Left lung (tissue), 10 donors: Measurements from ENCODE around the gene ANXA1. TPM values are rescaled to one million over a fixed set of nuclear protein-coding genes. Genes with fewer than 3 reads are reported as not detected.

Experiments used
- ATAC-seq: fragments of 200-7000 bp; cut with Tn5 transposase; one replicate; pipeline ENCODE4 v1.9.1; 2020; ENCODE audit warnings: moderate library complexity
- DNase-seq, 4 donors: peaks; one replicate each; pipeline ENCODE4 v3.0.0-alpha.2; 2013 to 2020
- H3K27ac ChIP-seq, 2 donors: fragments of 200-600 bp; sonication (generic) in 1 of 2; one replicate each; pipeline versions ENCODE4 v1.5.0 to v1.8.0; 2020 to 2021
- H3K27me3 ChIP-seq, 2 donors: fragments of 200-600 bp; sonication (generic) in 1 of 2; one replicate each; pipeline versions ENCODE4 v1.5.0 to v1.8.0; 2020 to 2021
- H3K36me3 ChIP-seq, 2 donors: fragments of 200-600 bp; sonication (generic) in 1 of 2; one replicate each; pipeline versions ENCODE4 v1.5.0 to v1.8.0; 2020 to 2021
- H3K4me1 ChIP-seq, 2 donors: fragments of 200-600 bp; one replicate each; pipeline ENCODE4 v1.8.0; 2021
- H3K4me3 ChIP-seq, 2 donors: fragments of 200-600 bp; sonication (generic) in 1 of 2; one replicate each; pipeline versions ENCODE4 v1.5.0 to v1.8.0; 2020 to 2021; ENCODE audit warnings: mild to moderate bottlenecking in 1 of 2
- H3K9me3 ChIP-seq, 2 donors: fragments of 200-600 bp; sonication (generic) in 1 of 2; one replicate each; pipeline versions ENCODE4 v1.5.0 to v1.8.0; 2020 to 2021
- intact Hi-C, 2 donors: fragments of 100-400 bp; cut with DNase I; formaldehyde crosslinking; loops; one replicate each; pipeline versions ENCODE4 v1.11.2 to v1.14.2; 2022
- polyA plus RNA-seq, 6 donors: library from polyadenylated mRNA; unstranded; fragments of 120-200 nt; gene quantifications; one replicate each; pipeline ENCODE4 v1.2.1, GENCODE V29; 2013; ENCODE audit not compliant: insufficient read length in 6 of 6
- total RNA-seq, 2 donors: library from RNA; stranded (reverse); fragmentation: NEBNext Ultra II Directional; extraction: Animal tissue kit (Norgen Biotek cat#: 25700); gene quantifications; one replicate each; pipeline ENCODE4 v1.2.1, GENCODE V29; 2021
- TF ChIP-seq, protein P1 (sequence below), 2 donors: fragments of 200-600 bp; sonication (generic) in 1 of 2; IDR thresholded peaks; one replicate each; pipeline versions ENCODE4 v1.5.0 to v1.8.0; 2021; ENCODE audit warnings: antibody characterized with exemption in 2 of 2
- donor health status: DM: no; HTN: yes; CAD: no.
- donor health status: DM: no; HTN: no; CAD: no.

Gene ANXA1
- total and polyA plus RNA-seq, 8 donors = 63.2 to 563 (median 96.0) TPM

DNA sequence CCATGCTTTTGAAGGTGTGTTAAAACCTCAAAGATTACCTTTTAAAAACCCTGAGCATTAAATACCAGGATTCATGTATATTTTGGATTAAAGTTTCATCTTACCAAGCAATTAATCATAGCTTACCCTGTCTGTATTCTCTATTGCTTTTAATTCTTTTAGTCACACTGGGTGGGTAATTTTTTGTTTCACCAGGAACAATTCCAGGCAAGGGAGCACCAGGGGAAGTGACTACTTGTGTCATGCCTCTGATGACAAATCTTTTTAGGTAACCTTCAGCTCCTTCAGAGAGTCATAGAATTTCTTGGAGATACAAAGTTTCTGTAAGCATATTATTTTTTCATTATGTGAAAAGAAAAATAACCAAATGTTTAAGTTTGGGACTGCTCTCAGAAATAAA, 33.4 kb upstream of the ANXA1 start:
- DNase-seq = no peak
- Histone ChIP-seq H3K4me1 (no peaks in the 10 kb centered on the region), H3K36me3 (no peaks in the 10 kb centered on the region), H3K27me3 (no peaks in the 10 kb centered on the region), H3K4me3 (no peak overlapping the region), H3K9me3 (no peaks in the 10 kb centered on the region), H3K27ac (no peak overlapping the region)
- intact Hi-C loops = no loop called here
- no peak for ATAC-seq
- TF ChIP-seq, protein P1, sequence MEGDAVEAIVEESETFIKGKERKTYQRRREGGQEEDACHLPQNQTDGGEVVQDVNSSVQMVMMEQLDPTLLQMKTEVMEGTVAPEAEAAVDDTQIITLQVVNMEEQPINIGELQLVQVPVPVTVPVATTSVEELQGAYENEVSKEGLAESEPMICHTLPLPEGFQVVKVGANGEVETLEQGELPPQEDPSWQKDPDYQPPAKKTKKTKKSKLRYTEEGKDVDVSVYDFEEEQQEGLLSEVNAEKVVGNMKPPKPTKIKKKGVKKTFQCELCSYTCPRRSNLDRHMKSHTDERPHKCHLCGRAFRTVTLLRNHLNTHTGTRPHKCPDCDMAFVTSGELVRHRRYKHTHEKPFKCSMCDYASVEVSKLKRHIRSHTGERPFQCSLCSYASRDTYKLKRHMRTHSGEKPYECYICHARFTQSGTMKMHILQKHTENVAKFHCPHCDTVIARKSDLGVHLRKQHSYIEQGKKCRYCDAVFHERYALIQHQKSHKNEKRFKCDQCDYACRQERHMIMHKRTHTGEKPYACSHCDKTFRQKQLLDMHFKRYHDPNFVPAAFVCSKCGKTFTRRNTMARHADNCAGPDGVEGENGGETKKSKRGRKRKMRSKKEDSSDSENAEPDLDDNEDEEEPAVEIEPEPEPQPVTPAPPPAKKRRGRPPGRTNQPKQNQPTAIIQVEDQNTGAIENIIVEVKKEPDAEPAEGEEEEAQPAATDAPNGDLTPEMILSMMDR (IDR thresholded peaks at IDR 0.05) = no peak

DNA sequence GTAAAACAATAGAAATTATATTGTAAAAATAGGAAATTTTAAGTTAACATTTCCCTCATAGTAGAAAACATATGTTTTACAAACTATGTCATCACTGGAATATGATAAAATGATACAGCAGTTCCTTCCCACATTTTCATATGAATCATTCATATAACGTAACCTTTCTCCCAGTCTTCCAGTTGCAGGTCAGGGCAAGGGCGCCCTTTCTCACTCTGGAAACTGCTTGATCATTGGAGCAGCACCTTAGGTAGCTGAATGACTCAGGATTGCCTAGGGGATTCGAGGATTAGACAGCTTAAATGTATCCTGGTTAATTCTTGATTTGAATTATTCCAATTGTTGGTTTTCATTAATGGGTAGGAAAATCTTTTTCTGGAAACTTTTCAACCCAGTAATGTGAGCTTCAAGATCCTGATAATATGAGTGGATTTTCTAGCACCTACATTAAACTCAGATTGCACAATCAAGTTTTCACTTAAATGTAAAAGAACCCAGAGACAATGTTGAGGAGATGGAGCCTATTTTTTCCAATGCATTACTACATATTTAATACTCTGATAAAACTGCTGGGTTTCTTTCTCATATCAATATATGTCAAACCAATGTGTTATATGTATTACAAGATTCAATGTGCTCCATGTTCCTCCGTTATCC, 32.6 kb upstream of the ANXA1 start:
- Histone ChIP-seq H3K27me3 (no peaks in the 10 kb centered on the region), H3K9me3 (no peaks in the 10 kb centered on the region), H3K4me3 (no peak overlapping the region), H3K4me1 (no peaks in the 10 kb centered on the region), H3K27ac (no peak overlapping the region), H3K36me3 (no peaks in the 10 kb centered on the region)
- intact Hi-C loops = no loop called here
- DNase-seq (no peak), ATAC-seq (peak; percentile 51)
- TF ChIP-seq, protein P1 (IDR thresholded peaks at IDR 0.05) = no peak

DNA sequence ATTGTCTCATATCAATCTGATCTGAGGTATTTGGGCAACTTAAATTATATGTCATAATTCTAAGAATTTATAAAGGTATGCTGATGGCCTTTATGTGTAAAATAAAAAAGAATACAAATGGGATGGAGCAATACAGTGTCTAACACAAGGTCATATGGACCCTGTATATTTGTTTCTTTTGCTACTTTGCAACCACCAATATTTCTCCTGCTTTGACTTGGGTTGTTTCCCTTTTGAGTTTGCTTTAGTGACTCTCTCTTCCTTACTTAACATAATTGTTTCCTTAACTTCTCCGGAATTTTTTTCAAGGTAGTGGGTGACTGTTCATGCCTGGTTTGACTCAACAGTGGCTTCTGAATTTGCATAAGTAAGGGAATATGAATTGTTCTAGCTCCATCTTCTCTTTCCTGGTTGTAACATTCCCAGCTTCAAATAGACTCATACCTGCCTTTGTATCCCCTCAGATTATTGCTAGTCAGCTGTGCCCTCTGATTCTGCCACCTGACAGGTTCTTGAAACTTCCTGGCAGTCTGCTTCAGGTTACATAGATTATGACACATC, 30.2 kb upstream of the ANXA1 start:
- Histone ChIP-seq H3K4me1 (no peaks in the 10 kb centered on the region), H3K27ac (peak overlapping the region in 1 of 2 donors; percentile 23), H3K27me3 (no peaks in the 10 kb centered on the region), H3K9me3 (no peaks in the 10 kb centered on the region), H3K36me3 (no peaks in the 10 kb centered on the region), H3K4me3 (no peak overlapping the region)
- ATAC-seq (no peak), DNase-seq (no peak)
- TF ChIP-seq, protein P1 (IDR thresholded peaks at IDR 0.05) = no peak
- intact Hi-C loops = no loop called here

DNA sequence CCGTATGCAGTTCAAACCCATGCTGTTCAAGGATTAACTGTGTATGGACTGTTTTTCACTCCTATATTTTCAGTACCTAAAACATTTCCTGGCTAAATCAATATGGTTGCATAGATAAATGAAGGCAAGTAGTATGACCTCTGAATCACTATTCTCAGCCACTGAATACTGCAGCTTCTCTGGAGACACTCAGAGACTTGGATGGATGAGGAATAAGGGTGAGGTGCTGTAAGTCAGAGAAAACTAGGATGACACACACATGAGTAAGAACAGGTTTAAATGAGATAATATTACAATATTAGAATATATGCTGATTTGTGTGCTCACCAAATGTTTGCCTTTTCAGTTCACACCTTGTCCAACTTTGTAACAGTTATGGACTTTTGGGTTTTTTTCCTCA, 26.0 kb upstream of the ANXA1 start:
- TF ChIP-seq, protein P1 (IDR thresholded peaks at IDR 0.05) = no peak
- H3K9me3 ChIP-seq = no peaks in the 10 kb centered on the region
- no peak overlapping the region for H3K4me3 ChIP-seq
- ATAC-seq = no peak
- intact Hi-C loops = no loop called here
- H3K36me3 ChIP-seq = no peaks in the 10 kb centered on the region
- DNase-seq = no peak
- no peak overlapping the region for H3K27ac ChIP-seq
- no peaks in the 10 kb centered on the region for H3K27me3 ChIP-seq
- peaks cover 0 to 6% of the 10 kb centered on the region in 2 donors for H3K4me1 ChIP-seq

DNA sequence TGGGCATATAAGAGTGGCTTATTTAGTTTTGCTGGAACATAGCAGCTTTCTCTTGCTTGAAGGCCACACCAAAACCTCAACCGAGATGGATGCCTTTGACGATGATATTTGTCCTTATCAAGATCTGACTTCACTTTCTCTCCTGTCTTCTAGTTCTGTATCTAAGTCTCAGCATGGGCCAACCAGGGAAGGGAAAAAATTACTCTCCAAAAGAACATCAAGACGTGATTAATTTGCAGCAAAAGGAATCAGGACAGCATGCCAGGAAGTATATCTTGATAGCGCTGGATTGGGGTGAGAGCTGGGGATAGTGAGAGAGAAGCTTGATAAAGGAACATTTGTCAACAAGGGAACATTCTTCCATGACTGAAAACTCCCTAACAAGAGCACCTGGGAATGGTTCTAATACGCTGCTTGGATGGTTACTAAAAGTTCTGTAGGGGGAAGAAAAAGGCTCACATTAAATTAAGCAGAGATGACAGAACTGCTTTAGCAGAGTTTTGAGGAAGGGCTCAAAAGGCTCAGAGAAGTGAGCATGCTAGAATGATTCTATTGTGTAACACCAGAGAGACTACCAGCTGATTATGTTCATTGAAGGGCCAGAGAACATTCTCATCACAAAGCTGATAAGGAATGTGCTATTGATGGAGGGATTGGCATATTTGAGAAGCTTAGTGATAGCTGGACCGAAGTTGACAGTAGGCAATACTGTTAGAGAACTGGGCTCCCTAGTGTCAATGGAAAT, 21.6 kb upstream of the ANXA1 start:
- Histone ChIP-seq H3K9me3 (no peaks in the 10 kb centered on the region), H3K36me3 (no peaks in the 10 kb centered on the region), H3K27ac (no peak overlapping the region), H3K4me3 (no peak overlapping the region), H3K4me1 (peaks cover 9 to 25% of the 10 kb centered on the region in 2 donors), H3K27me3 (no peaks in the 10 kb centered on the region)
- TF ChIP-seq, protein P1 (IDR thresholded peaks at IDR 0.05) = no peak
- ATAC-seq (no peak), DNase-seq (no peak)
- intact Hi-C loops = no loop called here
